Measurements from ENCODE around the gene PRKCA. TPM values are rescaled to one million over a fixed set of nuclear protein-coding genes. Genes with fewer than 3 reads are reported as not detected.
"Not testable (repeated sequence)": the region's sequence is repeated elsewhere in the genome, so short reads cannot be mapped to it uniquely, and the experiment has no call there.

The PRKCA gene
- total RNA-seq, 2 experiments from 2014 or later = 84.4 to 87.9 TPM

- Mint-ChIP-seq H3K4me1 (ENCODE audit: low read depth) (peaks cover 85% of the 10 kb centered on the region), H3K36me3 (ENCODE audit: low read depth) (peaks cover 50% of the 10 kb centered on the region), H3K27me3 (no peaks in the 10 kb centered on the region), H3K4me3 (peak overlapping the region; percentile 31), H3K9me3 (peaks cover 7% of the 10 kb centered on the region), H3K27ac (peak overlapping the region; percentile 80)
- DNase-seq (no peak), ATAC-seq (no peak)
- intact Hi-C loops (cut with micrococcal nuclease) = loop anchor here (5.0 kb wide), 1 partner anchor 91 kb away; no protein-coding TSS in a partner anchor
- peak; percentile 29 for TF ChIP-seq CTCF (IDR thresholded peaks at IDR 0.05)
- ChIA-PET CTCF (interaction anchor here (1.1 to 1.8 kb wide), 4 partner anchors 17 to 94 kb away, joined by 3 to 4 read pairs (median 4); no protein-coding TSS in a partner anchor), POLR2A (interaction anchor here (0.5 to 2.7 kb wide), 8 partner anchors 10 to 111 kb away, joined by 3 to 10 read pairs (median 4); no protein-coding TSS in a partner anchor)
These were observed 95.6 kb downstream of the PRKCA start for GRCh38 chr17:66398059-66398458.

GRCh38 chr17:66398617-66399016, 96.2 kb downstream of the PRKCA start:
- H3K36me3 Mint-ChIP-seq (ENCODE audit: low read depth) = peaks cover 45% of the 10 kb centered on the region
- peak overlapping the region; percentile 80 for H3K27ac Mint-ChIP-seq
- POLR2A ChIA-PET = interaction anchor here (0.7 to 2.7 kb wide), 6 partner anchors 11 to 114 kb away, joined by 3 to 10 read pairs (median 4); no protein-coding TSS in a partner anchor
- no peaks in the 10 kb centered on the region for H3K27me3 Mint-ChIP-seq
- peak overlapping the region; percentile 31 for H3K4me3 Mint-ChIP-seq
- CTCF ChIA-PET = interaction anchor here (0.8 to 1.3 kb wide), 3 partner anchors 17 to 85 kb away, joined by 3 to 4 read pairs (median 3); no protein-coding TSS in a partner anchor
- DNase-seq (no peak), ATAC-seq (no peak)
- H3K4me1 Mint-ChIP-seq (ENCODE audit: low read depth) = peaks cover 87% of the 10 kb centered on the region
- H3K9me3 Mint-ChIP-seq = peaks cover 7% of the 10 kb centered on the region
- intact Hi-C loops (cut with micrococcal nuclease) = loop anchor here (5.0 kb wide), 1 partner anchor 91 kb away; no protein-coding TSS in a partner anchor
- TF ChIP-seq CTCF (IDR thresholded peaks at IDR 0.05) = no peak

DNA sequence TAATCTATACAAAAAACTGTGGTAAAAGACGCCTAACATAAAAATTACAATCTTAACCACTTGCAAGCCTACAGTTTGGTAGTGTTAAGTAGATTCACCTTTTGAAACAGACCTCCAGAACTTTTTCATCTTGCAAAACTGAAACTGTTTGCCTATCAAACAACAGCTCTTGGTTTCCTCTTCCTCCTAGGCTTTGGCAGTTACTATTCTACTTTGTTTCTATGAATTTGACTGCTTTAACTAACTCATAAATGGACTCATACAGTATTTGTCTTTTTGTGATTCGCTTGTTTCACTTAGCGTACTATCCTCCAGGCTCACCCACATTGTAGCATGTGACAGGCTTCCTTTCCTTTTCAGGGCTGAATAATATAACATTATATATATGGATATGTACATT, 97.0 kb downstream of the PRKCA start:
- H3K4me1 Mint-ChIP-seq (ENCODE audit: low read depth) = peaks cover 89% of the 10 kb centered on the region
- intact Hi-C loops (cut with micrococcal nuclease) = loop anchor here (5.0 kb wide), 1 partner anchor 92 kb away; no protein-coding TSS in a partner anchor
- peaks cover 37% of the 10 kb centered on the region for H3K36me3 Mint-ChIP-seq (ENCODE audit: low read depth)
- DNase-seq (peak; percentile 30), ATAC-seq (peak; percentile 74)
- no peaks in the 10 kb centered on the region for H3K27me3 Mint-ChIP-seq
- POLR2A ChIA-PET = interaction anchor here (0.7 to 2.7 kb wide), 5 partner anchors 12 to 113 kb away, joined by 3 to 10 read pairs (median 4); no protein-coding TSS in a partner anchor
- H3K9me3 Mint-ChIP-seq = peaks cover 7% of the 10 kb centered on the region
- CTCF ChIA-PET = interaction anchor here (1.0 kb wide), 1 partner anchor 78 kb away, joined by 3 read pairs; no protein-coding TSS in a partner anchor
- peak overlapping the region; percentile 31 for H3K4me3 Mint-ChIP-seq
- H3K27ac Mint-ChIP-seq = peak overlapping the region; percentile 80
- TF ChIP-seq CTCF (IDR thresholded peaks at IDR 0.05) = no peak

GRCh38 chr17:66400041-66400688, 97.8 kb downstream of the PRKCA start:
- H3K36me3 Mint-ChIP-seq (ENCODE audit: low read depth) = peaks cover 34% of the 10 kb centered on the region
- DNase-seq, ATAC-seq, H3K9me3 Mint-ChIP-seq, H3K27me3 Mint-ChIP-seq: not testable (repeated sequence)
- peak overlapping the region; percentile 20 for H3K4me3 Mint-ChIP-seq
- peaks cover 89% of the 10 kb centered on the region for H3K4me1 Mint-ChIP-seq (ENCODE audit: low read depth)
- intact Hi-C loops (cut with micrococcal nuclease) = loop anchor here (10.0 kb wide), 1 partner anchor 115 kb away; no protein-coding TSS in a partner anchor
- CTCF ChIA-PET = interaction anchor here (0.8 kb wide), 1 partner anchor 100 kb away, joined by 4 read pairs; no protein-coding TSS in a partner anchor
- H3K27ac Mint-ChIP-seq = peak overlapping the region; percentile 80
- POLR2A ChIA-PET = interaction anchor here (1.7 to 2.7 kb wide), 3 partner anchors 12 to 96 kb away, joined by 3 to 10 read pairs (median 7); no protein-coding TSS in a partner anchor

DNA sequence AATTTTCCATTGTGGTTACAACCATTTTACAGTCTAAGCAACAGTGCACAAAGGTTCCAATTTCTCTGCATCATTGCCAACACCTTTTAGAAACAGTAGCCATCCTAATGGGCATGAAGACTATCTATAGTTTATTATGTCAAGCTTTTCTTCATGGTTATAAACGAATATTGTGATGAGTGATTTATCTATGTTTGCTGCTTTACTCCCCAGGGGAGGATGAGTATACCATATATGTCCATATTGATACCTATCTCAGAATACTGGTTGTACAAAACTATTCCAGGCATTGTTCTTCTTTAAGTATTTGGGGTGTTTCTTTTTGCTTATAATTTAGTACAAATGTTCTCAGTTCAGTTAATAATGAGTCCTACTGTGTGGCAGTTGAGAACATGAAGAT, 98.3 kb downstream of the PRKCA start:
- intact Hi-C loops (cut with micrococcal nuclease) = loop anchor here (10.0 kb wide), 1 partner anchor 114 kb away; no protein-coding TSS in a partner anchor
- no peak for DNase-seq
- no peak for TF ChIP-seq CTCF (IDR thresholded peaks at IDR 0.05)
- Mint-ChIP-seq H3K27me3 (no peaks in the 10 kb centered on the region), H3K9me3 (peaks cover 5% of the 10 kb centered on the region), H3K4me3 (peak overlapping the region; percentile 20), H3K36me3 (ENCODE audit: low read depth) (peaks cover 36% of the 10 kb centered on the region), H3K27ac (peak overlapping the region; percentile 80), H3K4me1 (ENCODE audit: low read depth) (peaks cover 90% of the 10 kb centered on the region)
- POLR2A ChIA-PET = interaction anchor here (1.7 kb wide), 1 partner anchor 17 kb away, joined by 3 read pairs; no protein-coding TSS in a partner anchor
- CTCF ChIA-PET = interaction anchor here (0.8 kb wide), 1 partner anchor 100 kb away, joined by 4 read pairs; no protein-coding TSS in a partner anchor
- ATAC-seq = no peak
